Neural progenitor cell (in vitro differentiated cells): Measurements from ENCODE around the gene TTLL12. TPM values are rescaled to one million over a fixed set of nuclear protein-coding genes. Genes with fewer than 3 reads are reported as not detected.

Experiments
- DNase-seq: peaks from one replicate; pipeline ENCODE4 v3.0.0-alpha.2; 2016; ENCODE audit warnings: low spot score
- H2AFZ ChIP-seq: fragments of 200-600 bp; sonication (generic); replicated peaks from 2 replicates; pipeline ENCODE4 v1.6.1; 2016; ENCODE audit warnings: antibody characterized with exemption
- H3F3A ChIP-seq: fragments of 200-600 bp; sonication (generic); 2 replicates; pipeline ENCODE4 v1.6.1; 2016; ENCODE audit warnings: antibody characterized with exemption, low read depth
- H3K27ac ChIP-seq: fragments of 200-600 bp; sonication (generic); 2 replicates; pipeline ENCODE4 v1.5.1; 2016; ENCODE audit warnings: mild to moderate bottlenecking
- H3K27me3 ChIP-seq: fragments of 200-600 bp; sonication (generic); 2 replicates; pipeline ENCODE4 v1.6.1; 2016; ENCODE audit warnings: mild to moderate bottlenecking, moderate library complexity
- H3K36me3 ChIP-seq: fragments of 200-600 bp; sonication (generic); 2 replicates; pipeline ENCODE4 v1.5.1; 2016
- H3K4me1 ChIP-seq: fragments of 200-600 bp; sonication (generic); 2 replicates; pipeline ENCODE4 v1.6.1; 2016; ENCODE audit warnings: mixed run types
- H3K4me2 ChIP-seq: fragments of 200-600 bp; sonication (generic); 2 replicates; pipeline ENCODE4 v1.6.1; 2016
- H3K4me3 ChIP-seq: fragments of 200-600 bp; sonication (generic); 2 replicates; pipeline ENCODE4 v1.5.1; 2016
- H3K79me2 ChIP-seq: fragments of 200-600 bp; sonication (generic); 2 replicates; pipeline ENCODE4 v1.6.1; 2016; ENCODE audit warnings: low read depth
- H3K9ac ChIP-seq: fragments of 200-600 bp; sonication (generic); 2 replicates; pipeline ENCODE4 v1.6.1; 2016
- H3K9me3 ChIP-seq: fragments of 200-600 bp; sonication (generic); 2 replicates; pipeline ENCODE4 v1.5.1; 2016; ENCODE audit warnings: low read depth
- H4K20me1 ChIP-seq: fragments of 200-600 bp; sonication (generic); 2 replicates; pipeline ENCODE4 v1.6.1; 2016; ENCODE audit warnings: low read depth
- H3K27ac Mint-ChIP-seq: 3 replicates; pipeline ENCODE4 v1.8.0; 2021; ENCODE audit warnings: mixed read lengths
- H3K27me3 Mint-ChIP-seq: 2 replicates; pipeline ENCODE4 v1.8.0; 2022; ENCODE audit warnings: low read depth, mild to moderate bottlenecking, inconsistent platforms, moderate library complexity, mixed read lengths; ENCODE audit not compliant: insufficient read depth
- H3K36me3 Mint-ChIP-seq: 3 replicates; pipeline ENCODE4 v1.8.0; 2021; ENCODE audit warnings: mixed read lengths
- H3K4me1 Mint-ChIP-seq: 3 replicates; pipeline ENCODE4 v1.8.0; 2021; ENCODE audit warnings: mixed read lengths
- H3K4me3 Mint-ChIP-seq: 3 replicates; pipeline ENCODE4 v1.8.0; 2021; ENCODE audit warnings: mild to moderate bottlenecking, moderate library complexity, mixed read lengths
- H3K9me3 Mint-ChIP-seq: 3 replicates; pipeline ENCODE4 v1.8.0; 2020; ENCODE audit warnings: mixed read lengths
- CTCF ChIP-seq: fragments of 200-600 bp; sonication (generic); IDR thresholded peaks from 2 replicates; pipeline ENCODE4 v1.5.1; 2017; ENCODE audit warnings: antibody characterized with exemption, mild to moderate bottlenecking
- EZH2 ChIP-seq: fragments of 200-600 bp; sonication (generic); IDR thresholded peaks from 2 replicates; pipeline ENCODE4 v1.6.1; 2017; ENCODE audit warnings: antibody characterized with exemption, mild to moderate bottlenecking, moderate library complexity
- EZH2phosphoT487 ChIP-seq: fragments of 200-600 bp; sonication (generic); IDR thresholded peaks from 2 replicates; pipeline ENCODE4 v1.6.1; 2017; ENCODE audit warnings: antibody characterized with exemption
- total RNA-seq: library from RNA; depleted of rRNA; stranded (reverse); fragments of >200 nt; gene quantifications from 2 replicates; pipeline ENCODE4 v1.2.3, GENCODE V29; 2015; ENCODE audit warnings: low replicate concordance

TTLL12 gene
- total RNA-seq, 1 donor from 2014 or later = 27.8 TPM

- H3K9me3 Mint-ChIP-seq = no peaks in the 10 kb centered on the region
- Histone ChIP-seq H3K4me3 (no peak overlapping the region), H3K9me3 (no peaks in the 10 kb centered on the region), H3F3A (no peaks in the 10 kb centered on the region), H3K4me2 (no peak overlapping the region), H4K20me1 (no peaks in the 10 kb centered on the region), H2AFZ (no peak overlapping the region), H3K36me3 (no peaks in the 10 kb centered on the region), H3K4me1 (no peaks in the 10 kb centered on the region), H3K9ac (no peak overlapping the region), H3K27ac (no peak overlapping the region), H3K27me3 (no peaks in the 10 kb centered on the region), H3K79me2 (no peaks in the 10 kb centered on the region)
- no peak for TF ChIP-seq EZH2phosphoT487
- TF ChIP-seq EZH2 = no peak
- no peak for TF ChIP-seq CTCF
- H3K4me1 Mint-ChIP-seq = peaks cover 10% of the 10 kb centered on the region
- DNase-seq = no peak
- H3K4me3 Mint-ChIP-seq = no peak overlapping the region
- H3K27me3 Mint-ChIP-seq = peaks cover 2% of the 10 kb centered on the region
- H3K27ac Mint-ChIP-seq = no peak overlapping the region
- H3K36me3 Mint-ChIP-seq = peaks cover 2% of the 10 kb centered on the region
Observed at GRCh38 chr22:43205748-43206508, 19.0 kb upstream of the TTLL12 start.

GRCh38 chr22:43205261-43205691 is 18.3 kb upstream of the TTLL12 start:
- Histone ChIP-seq H3K9me3 (no peaks in the 10 kb centered on the region), H3K36me3 (no peaks in the 10 kb centered on the region), H3K79me2 (no peaks in the 10 kb centered on the region), H3K27me3 (no peaks in the 10 kb centered on the region), H3K4me1 (no peaks in the 10 kb centered on the region), H3K27ac (no peak overlapping the region), H2AFZ (no peak overlapping the region), H3F3A (no peaks in the 10 kb centered on the region), H3K4me3 (no peak overlapping the region), H3K4me2 (no peak overlapping the region), H4K20me1 (no peaks in the 10 kb centered on the region), H3K9ac (no peak overlapping the region)
- no peak for DNase-seq
- no peaks in the 10 kb centered on the region for H3K9me3 Mint-ChIP-seq
- no peak overlapping the region for H3K27ac Mint-ChIP-seq
- H3K4me3 Mint-ChIP-seq = no peak overlapping the region
- H3K36me3 Mint-ChIP-seq = peaks cover 2% of the 10 kb centered on the region
- TF ChIP-seq EZH2phosphoT487 = no peak
- no peak for TF ChIP-seq EZH2
- H3K27me3 Mint-ChIP-seq = peaks cover 1% of the 10 kb centered on the region
- peaks cover 10% of the 10 kb centered on the region for H3K4me1 Mint-ChIP-seq

- Mint-ChIP-seq H3K36me3 (peaks cover 2% of the 10 kb centered on the region), H3K27ac (no peak overlapping the region), H3K4me1 (peaks cover 16% of the 10 kb centered on the region), H3K9me3 (no peaks in the 10 kb centered on the region), H3K4me3 (no peak overlapping the region), H3K27me3 (peaks cover 10% of the 10 kb centered on the region)
- Histone ChIP-seq H3K27me3 (no peaks in the 10 kb centered on the region), H3K36me3 (no peaks in the 10 kb centered on the region), H3K27ac (no peak overlapping the region), H4K20me1 (no peaks in the 10 kb centered on the region), H3K9ac (no peak overlapping the region), H3K4me2 (no peak overlapping the region), H2AFZ (no peak overlapping the region), H3K79me2 (no peaks in the 10 kb centered on the region), H3K4me3 (no peak overlapping the region), H3F3A (no peaks in the 10 kb centered on the region), H3K4me1 (no peaks in the 10 kb centered on the region), H3K9me3 (no peaks in the 10 kb centered on the region)
- TF ChIP-seq EZH2 (no peak), CTCF (peak; percentile 28), EZH2phosphoT487 (no peak)
- peak; percentile 54 for DNase-seq
Observed at GRCh38 chr22:43203471-43203981, 16.6 kb upstream of the TTLL12 start.
